Myometrial cell (primary cell): ENCODE results near the gene ZXDC. TPM values are rescaled to one million over a fixed set of nuclear protein-coding genes. Genes with fewer than 3 reads are reported as not detected.

Experiments used
- total RNA-seq: library from RNA; depleted of rRNA; stranded (reverse); fragments of >200 nt; gene quantifications from 2 replicates; pipeline ENCODE4 v1.2.3, GENCODE V29; 2015

The ZXDC gene, protein sequence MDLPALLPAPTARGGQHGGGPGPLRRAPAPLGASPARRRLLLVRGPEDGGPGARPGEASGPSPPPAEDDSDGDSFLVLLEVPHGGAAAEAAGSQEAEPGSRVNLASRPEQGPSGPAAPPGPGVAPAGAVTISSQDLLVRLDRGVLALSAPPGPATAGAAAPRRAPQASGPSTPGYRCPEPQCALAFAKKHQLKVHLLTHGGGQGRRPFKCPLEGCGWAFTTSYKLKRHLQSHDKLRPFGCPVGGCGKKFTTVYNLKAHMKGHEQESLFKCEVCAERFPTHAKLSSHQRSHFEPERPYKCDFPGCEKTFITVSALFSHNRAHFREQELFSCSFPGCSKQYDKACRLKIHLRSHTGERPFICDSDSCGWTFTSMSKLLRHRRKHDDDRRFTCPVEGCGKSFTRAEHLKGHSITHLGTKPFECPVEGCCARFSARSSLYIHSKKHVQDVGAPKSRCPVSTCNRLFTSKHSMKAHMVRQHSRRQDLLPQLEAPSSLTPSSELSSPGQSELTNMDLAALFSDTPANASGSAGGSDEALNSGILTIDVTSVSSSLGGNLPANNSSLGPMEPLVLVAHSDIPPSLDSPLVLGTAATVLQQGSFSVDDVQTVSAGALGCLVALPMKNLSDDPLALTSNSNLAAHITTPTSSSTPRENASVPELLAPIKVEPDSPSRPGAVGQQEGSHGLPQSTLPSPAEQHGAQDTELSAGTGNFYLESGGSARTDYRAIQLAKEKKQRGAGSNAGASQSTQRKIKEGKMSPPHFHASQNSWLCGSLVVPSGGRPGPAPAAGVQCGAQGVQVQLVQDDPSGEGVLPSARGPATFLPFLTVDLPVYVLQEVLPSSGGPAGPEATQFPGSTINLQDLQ
- 9.2 and 9.8 TPM in 2 replicates for total RNA-seq

DNA sequence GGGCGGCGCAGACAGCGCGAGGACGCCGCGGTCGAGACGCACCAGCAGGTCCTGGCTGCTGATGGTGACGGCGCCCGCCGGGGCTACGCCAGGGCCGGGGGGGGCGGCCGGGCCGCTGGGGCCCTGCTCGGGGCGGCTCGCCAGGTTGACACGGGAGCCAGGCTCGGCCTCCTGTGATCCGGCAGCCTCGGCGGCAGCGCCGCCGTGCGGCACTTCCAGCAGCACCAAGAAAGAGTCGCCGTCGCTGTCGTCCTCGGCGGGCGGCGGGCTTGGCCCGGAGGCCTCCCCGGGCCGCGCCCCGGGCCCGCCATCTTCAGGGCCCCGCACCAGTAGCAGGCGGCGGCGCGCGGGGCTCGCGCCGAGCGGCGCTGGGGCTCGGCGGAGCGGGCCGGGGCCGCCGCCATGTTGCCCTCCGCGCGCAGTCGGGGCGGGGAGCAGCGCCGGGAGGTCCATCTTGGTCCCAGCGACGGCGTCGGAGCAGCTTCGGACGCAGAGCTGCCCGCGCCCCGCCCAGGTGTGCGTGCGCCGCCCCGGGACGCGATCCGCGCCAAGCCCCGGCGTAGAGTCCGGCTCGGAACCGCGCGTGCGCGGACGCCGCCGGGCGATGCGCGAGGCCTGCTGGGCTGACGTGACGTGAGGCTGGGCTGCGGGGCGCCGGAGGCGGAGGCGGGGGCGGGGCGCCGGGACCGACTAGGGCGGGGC, at the start of gene ZXDC:
Gene ZXDC (minus strand): TSS at position 479 of the 702 bp plus-strand sequence. CDS start 26 bp downstream, at position 453.

DNA sequence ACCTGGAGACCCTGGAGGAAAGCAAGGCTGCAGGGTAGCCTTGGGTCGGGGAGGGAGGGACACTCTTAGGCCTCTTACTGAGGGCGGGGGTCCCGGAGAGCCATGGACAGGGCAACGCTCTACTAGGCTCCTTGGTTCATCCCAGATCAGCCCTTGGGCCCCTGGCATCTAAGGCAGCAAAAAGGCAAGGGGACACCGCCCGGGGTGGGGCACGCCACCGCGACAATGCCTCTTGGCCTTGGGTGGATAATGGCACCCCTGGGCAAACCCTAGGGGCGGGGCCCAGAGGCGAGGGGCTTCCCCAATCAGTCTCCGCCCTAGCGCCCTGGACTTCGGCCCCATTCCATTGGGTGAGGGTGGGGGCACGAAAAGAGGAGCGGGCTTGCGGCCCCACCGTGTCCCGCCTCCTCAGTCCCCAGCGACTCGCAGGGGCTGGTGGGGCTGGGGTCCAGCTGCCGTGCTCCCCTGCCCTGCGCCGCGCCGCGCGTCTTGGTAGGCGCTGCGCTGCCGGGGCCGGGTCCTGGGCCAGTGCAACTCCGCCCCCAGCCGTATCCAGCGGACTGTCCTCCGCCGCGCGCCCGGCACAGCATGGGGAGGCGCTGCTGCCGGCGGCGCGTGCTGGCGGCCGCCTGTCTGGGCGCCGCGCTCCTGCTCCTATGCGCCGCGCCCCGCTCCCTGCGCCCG, 48.2 kb upstream of the ZXDC start, which contains the start of gene CHST13:
Gene CHST13 (plus strand): TSS at position 411 of the 684 bp plus-strand sequence. CDS start 178 bp downstream, at position 589.

DNA sequence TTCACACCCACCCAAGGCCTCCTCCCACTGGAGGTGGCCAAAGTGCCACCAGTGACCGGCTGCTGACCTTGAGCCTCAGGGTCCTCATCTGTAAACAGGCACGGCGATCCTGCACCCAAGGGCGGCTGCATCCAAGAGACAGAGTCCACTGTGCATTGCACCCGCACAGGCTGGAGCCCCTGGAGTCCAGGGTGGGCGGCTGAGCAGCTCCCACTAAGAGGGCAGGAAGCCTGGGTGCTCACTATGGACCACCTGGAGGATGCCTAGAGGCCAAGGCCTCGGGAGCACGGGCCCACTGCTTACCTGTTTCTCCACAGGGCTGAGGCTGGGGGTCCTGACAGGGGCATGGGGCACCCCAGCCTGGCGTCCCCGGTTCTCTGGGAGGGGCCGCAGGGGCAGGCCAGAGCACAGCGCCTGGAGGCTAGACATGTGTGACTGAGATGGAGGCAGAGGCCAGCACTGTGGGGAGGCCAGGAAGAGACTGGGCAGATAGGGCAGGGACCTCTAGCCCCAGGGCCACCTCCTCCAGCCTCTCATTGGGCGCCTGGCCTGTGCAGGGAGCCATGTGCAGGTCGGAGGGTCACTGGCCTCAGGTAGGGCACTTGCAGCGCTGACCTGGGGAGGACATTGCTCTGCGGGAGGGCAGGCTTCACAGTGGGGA, 41.7 kb upstream of the ZXDC start, which contains the start of gene UROC1:
Gene UROC1 (minus strand): TSS at position 483 of the 661 bp plus-strand sequence. CDS start 54 bp downstream, at position 429.

DNA sequence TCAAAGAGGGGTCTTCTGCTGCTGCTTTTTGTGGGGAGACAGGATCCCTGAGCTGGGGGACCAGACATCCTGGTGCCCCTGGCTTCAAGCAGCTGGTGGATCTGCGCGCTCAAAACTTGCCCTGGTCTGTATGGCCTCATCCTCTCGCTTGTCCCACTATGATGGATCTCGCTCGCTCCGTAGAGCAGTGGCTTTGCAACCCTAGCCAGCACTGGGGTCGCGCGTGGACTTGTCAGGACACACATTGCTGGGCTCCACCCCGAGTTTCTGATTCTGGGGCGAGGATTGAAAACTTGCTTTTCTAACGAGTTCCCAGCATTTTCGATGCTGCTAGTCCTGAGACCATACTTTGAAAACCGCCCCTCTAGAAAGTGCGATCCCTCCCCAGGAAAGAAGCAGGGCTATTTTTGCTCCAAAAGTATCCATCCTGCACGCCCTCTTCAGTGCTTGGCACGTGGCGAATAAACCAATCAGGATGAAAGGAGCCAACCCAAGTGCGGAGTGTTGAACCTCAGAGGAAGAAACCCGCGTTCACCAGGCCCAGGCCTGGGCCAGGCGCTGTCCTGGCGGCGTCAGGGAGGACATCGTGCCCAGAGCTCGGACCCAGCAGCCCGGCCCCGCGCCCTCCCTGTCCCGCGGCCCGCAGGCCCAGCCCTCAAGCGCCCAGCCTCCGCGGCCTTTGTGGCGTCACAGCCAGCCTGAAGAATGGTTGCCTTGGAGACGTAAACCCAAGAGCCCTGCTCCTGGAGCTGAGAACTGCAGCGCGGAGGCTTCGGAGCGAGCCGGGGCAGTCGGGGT, 81.3 kb downstream of the ZXDC start, which contains the start of gene CFAP100:
Gene CFAP100 (plus strand): TSS at position 731 of the 798 bp plus-strand sequence. CDS start 1,092 bp downstream, outside the sequence.

Other genes starting within 250 kb of the ZXDC start
- 4.6 and 7.1 TPM in 2 replicates for gene KLF15, start 118.5 kb downstream of the ZXDC start, total RNA-seq
- not detected in 2 replicates for gene CFAP100, start 81.0 kb downstream of the ZXDC start, total RNA-seq
- gene UROC1, start 41.9 kb upstream of the ZXDC start, total RNA-seq = not detected in 2 replicates
- not detected in 2 replicates for gene CHST13, start 48.3 kb upstream of the ZXDC start, total RNA-seq
- not detected in 2 replicates for gene C3orf22, start 83.0 kb upstream of the ZXDC start, total RNA-seq
- 10.4 and 11.7 TPM in 2 replicates for gene TXNRD3, start 179.2 kb upstream of the ZXDC start, total RNA-seq
- gene CHCHD6, start 228.3 kb upstream of the ZXDC start, total RNA-seq = 18.6 and 20.8 TPM in 2 replicates